HepG2 (cell line): ENCODE measurements around the gene POLR1E. TPM values are rescaled to one million over a fixed set of nuclear protein-coding genes. Genes with fewer than 3 reads are reported as not detected.

Experiments
- ARNTL ChIP-seq: sonication (generic); formaldehyde crosslinking; IDR thresholded peaks from 2 replicates; pipeline ENCODE4 v1.4.0; 2020; ENCODE audit warnings: mild to moderate bottlenecking, missing genetic modification reagents
- CENPT ChIP-seq: sonication (generic); formaldehyde crosslinking; IDR thresholded peaks from 2 replicates; pipeline ENCODE4 v1.8.0; 2022; ENCODE audit warnings: low read depth, mild to moderate bottlenecking, moderate library complexity, missing genetic modification reagents
- FOSL2 ChIP-seq: sonication (generic); formaldehyde crosslinking; IDR thresholded peaks from 2 replicates; pipeline ENCODE4 v1.4.0; 2020; ENCODE audit warnings: missing genetic modification reagents
- FOXJ3 ChIP-seq: sonication (generic); formaldehyde crosslinking; IDR thresholded peaks from 2 replicates; pipeline ENCODE4 v1.4.0; 2020; ENCODE audit warnings: missing genetic modification reagents, mild to moderate bottlenecking, borderline replicate concordance
- FOXP4 ChIP-seq: sonication (generic); formaldehyde crosslinking; IDR thresholded peaks from 2 replicates; pipeline ENCODE4 v1.4.0; 2020; ENCODE audit warnings: missing genetic modification reagents
- HMG20A ChIP-seq: IDR thresholded peaks from 2 replicates; pipeline ENCODE4 v1.6.1; 2016; ENCODE audit warnings: borderline replicate concordance
- LBX2 ChIP-seq: sonication (generic); formaldehyde crosslinking; IDR thresholded peaks from 2 replicates; pipeline ENCODE4 v1.5.0; 2020; ENCODE audit warnings: missing genetic modification reagents, mild to moderate bottlenecking, borderline replicate concordance
- ONECUT2 ChIP-seq: sonication (generic); formaldehyde crosslinking; IDR thresholded peaks from 2 replicates; pipeline ENCODE4 v1.4.0; 2020; ENCODE audit warnings: missing genetic modification reagents
- PBX2 ChIP-seq: IDR thresholded peaks from 2 replicates; pipeline ENCODE4 v1.6.1; 2016; ENCODE audit warnings: control low read depth
- PCBP1 ChIP-seq: fragments of 200-400 bp; formaldehyde crosslinking; IDR thresholded peaks from 2 replicates; pipeline ENCODE4 v1.6.1; 2017; ENCODE audit warnings: mild to moderate bottlenecking, low read depth, low read length, borderline replicate concordance
- RBFOX2 ChIP-seq: fragments of 200-400 bp; formaldehyde crosslinking; IDR thresholded peaks from 2 replicates; pipeline ENCODE4 v1.6.1; 2017; ENCODE audit warnings: low read depth, mild to moderate bottlenecking, low read length
- RBM39 ChIP-seq: fragments of 200-400 bp; formaldehyde crosslinking; IDR thresholded peaks from one replicate; pipeline ENCODE4 v1.6.1; 2018; ENCODE audit warnings: antibody characterized with exemption, mild to moderate bottlenecking, low read depth, low read length; ENCODE audit not compliant: poor library complexity, severe bottlenecking
- YEATS2 ChIP-seq: sonication (generic); formaldehyde crosslinking; IDR thresholded peaks from 2 replicates; pipeline ENCODE4 v1.4.0; 2020; ENCODE audit warnings: missing genetic modification reagents, borderline replicate concordance
- ZBTB2 ChIP-seq: sonication (generic); formaldehyde crosslinking; IDR thresholded peaks from 2 replicates; pipeline ENCODE4 v1.8.0; 2022; ENCODE audit warnings: low read depth, missing genetic modification reagents
- ZC3H13 ChIP-seq: sonication (generic); formaldehyde crosslinking; IDR thresholded peaks from 2 replicates; pipeline ENCODE4 v1.8.1; 2023; ENCODE audit warnings: mild to moderate bottlenecking, missing genetic modification reagents, moderate library complexity
- ZNF264 ChIP-seq: sonication (generic); formaldehyde crosslinking; IDR thresholded peaks from 2 replicates; pipeline ENCODE4 v1.4.0; 2020; ENCODE audit warnings: missing genetic modification reagents
- ZNF333 ChIP-seq: sonication (generic); formaldehyde crosslinking; IDR thresholded peaks from 2 replicates; pipeline ENCODE4 v1.4.0; 2020; ENCODE audit warnings: mild to moderate bottlenecking, missing genetic modification reagents, borderline replicate concordance
- ZNF687 ChIP-seq: sonication (generic); formaldehyde crosslinking; IDR thresholded peaks from 2 replicates; pipeline ENCODE4 v1.5.1; 2020; ENCODE audit warnings: mild to moderate bottlenecking, missing genetic modification reagents, moderate library complexity
- polyA plus RNA-seq, 8 experiments: library from polyadenylated mRNA; depleted of rRNA in 3 of 8; stranded (reverse) in 7 of 8; unstranded in 1 of 8; fragments of >200 nt; fragmentation: Illumina TruSeq in 4 of 8; extraction: Trizol in 4 of 8; gene quantifications; 2 replicates each; pipeline versions ENCODE4 v1.2.1 to v1.2.3, GENCODE V29; 2011 to 2016; ENCODE audit warnings: low read depth in 4 of 8, missing spikeins in 1 of 8, mixed read lengths in 1 of 8; ENCODE audit not compliant: insufficient read depth in 1 of 8
- total RNA-seq, 5 experiments: library from RNA; depleted of rRNA; stranded (reverse); fragments of >200 nt; fragmentation: Illumina TruSeq; extraction: Trizol; gene quantifications; 2 replicates each; pipeline ENCODE4 v1.2.3, GENCODE V29; 2016; ENCODE audit warnings: low read depth in 1 of 5

Gene POLR1E
- total and polyA plus RNA-seq, 2 of the 13 experiments (the other 11 are each of a cell fraction or from before 2014, with no cell fraction given), result 23.0 to 37.8 TPM

GRCh38 chr9:37464426-37465248, 21.1 kb upstream of the POLR1E start (continued):
- TF ChIP-seq ZNF687 (CRISPR knock-in tag) (peak; percentile 77), RBM39 (peak; percentile 46), ARNTL (CRISPR knock-in tag) (0 out of 2 replicates have a peak, but pooled peaks have one; percentile 38), ZBTB2 (CRISPR knock-in tag) (peak; percentile 44; the same call in 1 of the 2 replicates), FOXP4 (peak; percentile 15; the same call in 1 of the 2 replicates), ZNF264 (CRISPR knock-in tag) (0 out of 2 replicates have a peak, but pooled peaks have one; percentile 23), PBX2 (CRISPR knock-in tag) (peak; percentile 5; the same call in 1 of the 2 replicates), ZNF333 (peak; percentile 78; the same call in 1 of the 2 replicates), RBFOX2 (peak; percentile 85), YEATS2 (0 out of 2 replicates have a peak, but pooled peaks have one; percentile 7), ONECUT2 (no peak; the same call in 1 of the 2 replicates), LBX2 (peak; percentile 64; the same call in 1 of the 2 replicates), PCBP1 (peak; percentile 39; the same call in 1 of the 2 replicates), ZC3H13 (CRISPR knock-in tag) (0 out of 2 replicates have a peak, but pooled peaks have one; percentile 27), CENPT (CRISPR knock-in tag) (0 out of 2 replicates have a peak, but pooled peaks have one; percentile 57), FOSL2 (CRISPR knock-in tag) (peak; percentile 12; the same call in 1 of the 2 replicates), HMG20A (no peak), FOXJ3 (CRISPR knock-in tag) (0 out of 2 replicates have a peak, but pooled peaks have one; percentile 23)
